ENCODE results near the gene TREH.
A peak's percentile ranks its signal among the peaks of the same experiment; 100 is the strongest.

The TREH gene

DNA sequence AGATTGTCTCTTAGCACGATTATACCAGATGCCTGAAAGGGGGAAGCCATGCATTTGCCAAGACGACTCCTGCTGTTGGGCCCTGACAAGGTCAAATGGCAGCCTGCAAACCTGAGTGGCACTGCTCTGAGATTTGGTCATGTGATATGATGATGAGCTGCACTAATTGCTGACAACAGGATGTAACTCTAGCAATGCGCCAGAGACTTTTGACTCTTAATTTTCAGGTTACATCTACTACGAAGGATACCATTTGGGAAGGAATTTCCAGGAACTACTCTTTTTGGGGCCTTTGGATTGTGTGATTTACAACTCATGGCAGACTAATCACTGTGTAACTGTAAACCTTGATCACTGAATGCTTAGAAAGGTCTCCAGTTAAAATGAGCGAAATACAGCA, 13.1 kb downstream of the TREH start:
- H3K9ac ChIP-seq = no peak overlapping the region
- TF ChIP-seq Cebpa-rat (IDR thresholded peaks at IDR 0.05) = no peak

DNA sequence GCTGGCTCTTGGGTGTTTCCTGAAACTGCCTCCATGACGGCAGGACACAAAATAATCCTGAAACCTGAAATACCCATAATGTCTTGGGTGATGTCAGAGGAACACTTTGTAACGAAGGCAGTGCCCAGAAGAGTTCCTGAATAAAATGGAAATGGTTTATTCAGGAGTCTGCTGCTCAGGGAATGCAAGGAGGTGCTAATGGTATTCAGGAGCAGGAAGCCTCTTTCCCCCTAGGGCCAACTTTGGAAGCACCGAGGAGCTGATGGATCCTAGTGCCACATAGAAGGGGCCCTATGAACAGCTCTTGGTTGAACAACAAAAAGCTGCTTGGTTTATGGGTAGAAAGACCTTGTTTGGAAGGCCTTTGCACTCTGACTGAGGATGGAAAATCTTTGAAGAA, 15.5 kb downstream of the TREH start:
- no peaks in the 10 kb centered on the region for H3K36me3 ChIP-seq
- no peaks in the 10 kb centered on the region for H3K9me3 ChIP-seq
- no peak for TF ChIP-seq Cebpa-rat (IDR thresholded peaks at IDR 0.05)

More for the DNA sequence above, 13.1 kb downstream of the TREH start:
- no peaks in the 10 kb centered on the region for H3K9me3 ChIP-seq
- H3K4me2 ChIP-seq = no peak overlapping the region
- H3K27me3 ChIP-seq = no peaks in the 10 kb centered on the region
- no peaks in the 10 kb centered on the region for H4K20me1 ChIP-seq
- no peak overlapping the region for H3K27ac ChIP-seq
- no peak overlapping the region for H3K4me3 ChIP-seq
- no peaks in the 10 kb centered on the region for H3K36me3 ChIP-seq
- no peaks in the 10 kb centered on the region for H3K4me1 ChIP-seq

DNA sequence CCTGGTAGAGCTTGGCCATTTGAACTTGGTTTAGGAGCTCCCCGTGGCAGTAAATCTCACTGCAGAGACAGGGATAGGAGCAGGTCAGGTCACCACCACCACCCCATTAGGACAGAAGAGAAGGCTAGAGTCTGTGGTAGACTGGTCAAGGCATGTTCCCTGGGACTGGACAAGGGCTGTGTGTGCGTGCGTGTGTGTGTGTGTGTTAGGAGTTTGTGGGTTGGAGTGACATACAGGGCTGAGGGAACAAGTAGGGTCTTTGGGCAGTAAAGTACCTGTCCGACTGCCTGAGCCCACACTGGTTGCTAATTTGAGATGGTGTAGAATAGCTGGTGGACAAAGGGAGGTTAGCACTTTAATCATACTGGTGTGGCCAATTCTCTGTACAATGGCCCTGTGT, 16.1 kb downstream of the TREH start:
- TF ChIP-seq Cebpa-rat (IDR thresholded peaks at IDR 0.05) = no peak
- Histone ChIP-seq H3K4me1 (peaks cover 17% of the 10 kb centered on the region), H3K36me3 (no peaks in the 10 kb centered on the region), H3K27me3 (no peaks in the 10 kb centered on the region), H3K9ac (no peak overlapping the region), H3K4me3 (no peak overlapping the region), H4K20me1 (no peaks in the 10 kb centered on the region), H3K4me2 (no peak overlapping the region), H3K27ac (no peak overlapping the region), H3K9me3 (no peaks in the 10 kb centered on the region)

More for the DNA sequence above, 15.5 kb downstream of the TREH start:
- Histone ChIP-seq H3K9ac (no peak overlapping the region), H4K20me1 (no peaks in the 10 kb centered on the region), H3K4me1 (peaks cover 11% of the 10 kb centered on the region), H3K4me2 (no peak overlapping the region), H3K27me3 (no peaks in the 10 kb centered on the region), H3K4me3 (no peak overlapping the region), H3K27ac (no peak overlapping the region)

DNA sequence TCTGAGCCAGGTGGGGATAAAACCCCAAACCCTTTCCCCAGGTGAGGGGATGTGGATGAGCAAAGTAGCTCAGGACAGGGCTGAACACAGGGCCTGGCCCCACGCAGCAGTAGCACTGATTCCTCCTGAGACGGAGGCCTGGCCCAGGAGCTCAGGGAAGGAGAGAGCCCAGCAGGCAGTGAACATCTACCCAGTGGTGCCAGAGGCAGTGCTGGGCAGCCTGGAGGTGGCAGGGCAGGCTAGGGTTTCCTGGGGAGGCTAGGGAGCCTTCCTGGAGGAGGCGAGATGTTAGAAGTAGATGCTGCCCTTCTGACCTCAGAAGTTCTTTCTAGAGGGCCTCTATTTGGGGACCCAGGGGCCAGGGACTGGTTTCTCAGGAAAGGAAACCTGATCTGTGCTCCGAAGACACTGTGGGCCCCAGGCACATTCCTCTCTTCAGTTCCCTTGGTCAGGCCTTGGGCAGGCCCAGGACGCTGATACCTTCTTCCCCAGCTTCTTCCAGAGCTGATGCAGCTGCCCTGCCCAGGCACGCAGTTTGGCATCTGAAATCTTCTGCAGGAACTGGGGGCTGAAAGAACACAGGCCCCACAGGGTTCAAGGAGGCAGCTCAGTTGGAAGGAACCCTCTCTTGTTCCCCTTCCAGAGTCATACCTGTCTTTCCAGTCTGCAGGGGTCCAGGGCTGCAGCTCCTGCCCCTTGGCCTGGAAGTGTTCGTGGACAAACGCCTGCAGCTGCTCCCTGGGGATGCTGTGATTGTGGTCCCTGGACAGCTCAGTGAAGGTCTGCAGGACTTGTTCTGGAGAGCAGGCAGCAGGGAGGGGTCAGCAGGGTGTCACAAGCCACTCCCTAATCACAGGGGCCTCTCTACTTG, 16.8 kb downstream of the TREH start:
- no peak for TF ChIP-seq Cebpa-rat (IDR thresholded peaks at IDR 0.05)

DNA sequence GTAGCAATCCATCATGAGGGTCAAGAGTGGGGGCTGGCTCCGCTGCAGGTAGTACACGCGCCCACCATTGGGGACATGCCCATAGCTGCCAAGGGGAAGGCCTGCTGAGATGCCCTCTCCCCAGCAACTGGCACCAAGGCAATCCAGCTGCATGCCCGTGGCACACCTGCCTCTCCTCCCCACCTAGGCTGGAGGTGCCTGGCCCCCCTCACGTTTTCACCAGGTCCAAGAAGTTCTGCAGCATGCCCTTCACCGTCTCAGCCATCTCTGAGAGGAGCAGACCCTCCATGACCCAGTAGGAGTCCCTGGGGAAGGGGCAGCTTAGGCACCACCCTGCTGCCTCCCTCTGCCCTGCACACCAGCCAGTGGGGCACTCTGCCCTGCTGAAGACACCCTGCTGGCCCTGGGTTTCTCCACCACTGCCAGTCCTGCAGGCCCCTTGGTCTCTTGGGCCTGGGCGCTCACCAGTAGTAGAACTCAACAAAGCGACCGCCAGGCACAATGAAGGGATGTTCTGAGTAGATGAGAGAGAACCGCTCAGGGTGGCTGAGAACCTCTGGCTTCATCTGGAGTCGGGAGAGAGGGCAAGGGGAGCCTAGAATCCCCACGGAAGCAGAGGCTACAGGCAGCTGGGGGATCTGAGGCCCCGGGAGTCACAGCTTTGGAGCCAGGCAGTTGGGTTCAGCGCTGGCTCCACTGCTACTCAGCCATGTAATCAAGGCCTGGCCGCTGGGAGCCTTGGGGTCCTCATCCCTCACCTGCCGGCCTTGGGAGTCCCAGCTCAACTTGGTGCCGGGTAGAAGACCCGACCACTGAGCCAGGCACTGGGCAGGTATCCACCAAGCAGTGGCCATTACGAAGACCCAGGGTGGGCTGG, 17.8 kb downstream of the TREH start:
- H3K9me3 ChIP-seq = no peaks in the 10 kb centered on the region
- no peaks in the 10 kb centered on the region for H3K36me3 ChIP-seq
- H4K20me1 ChIP-seq = no peaks in the 10 kb centered on the region
- no peak overlapping the region for H3K9ac ChIP-seq
- no peak overlapping the region for H3K4me2 ChIP-seq
- no peak overlapping the region for H3K4me3 ChIP-seq
- no peaks in the 10 kb centered on the region for H3K27me3 ChIP-seq
- TF ChIP-seq Cebpa-rat (IDR thresholded peaks at IDR 0.05) = no peak
- peaks cover 21% of the 10 kb centered on the region for H3K4me1 ChIP-seq
- no peak overlapping the region for H3K27ac ChIP-seq

More for the DNA sequence above, 16.8 kb downstream of the TREH start:
- Histone ChIP-seq H3K4me1 (peaks cover 21% of the 10 kb centered on the region), H3K9me3 (no peaks in the 10 kb centered on the region), H3K27ac (no peak overlapping the region), H4K20me1 (no peaks in the 10 kb centered on the region), H3K27me3 (no peaks in the 10 kb centered on the region), H3K4me2 (no peak overlapping the region), H3K4me3 (no peak overlapping the region), H3K9ac (no peak overlapping the region), H3K36me3 (no peaks in the 10 kb centered on the region)

DNA sequence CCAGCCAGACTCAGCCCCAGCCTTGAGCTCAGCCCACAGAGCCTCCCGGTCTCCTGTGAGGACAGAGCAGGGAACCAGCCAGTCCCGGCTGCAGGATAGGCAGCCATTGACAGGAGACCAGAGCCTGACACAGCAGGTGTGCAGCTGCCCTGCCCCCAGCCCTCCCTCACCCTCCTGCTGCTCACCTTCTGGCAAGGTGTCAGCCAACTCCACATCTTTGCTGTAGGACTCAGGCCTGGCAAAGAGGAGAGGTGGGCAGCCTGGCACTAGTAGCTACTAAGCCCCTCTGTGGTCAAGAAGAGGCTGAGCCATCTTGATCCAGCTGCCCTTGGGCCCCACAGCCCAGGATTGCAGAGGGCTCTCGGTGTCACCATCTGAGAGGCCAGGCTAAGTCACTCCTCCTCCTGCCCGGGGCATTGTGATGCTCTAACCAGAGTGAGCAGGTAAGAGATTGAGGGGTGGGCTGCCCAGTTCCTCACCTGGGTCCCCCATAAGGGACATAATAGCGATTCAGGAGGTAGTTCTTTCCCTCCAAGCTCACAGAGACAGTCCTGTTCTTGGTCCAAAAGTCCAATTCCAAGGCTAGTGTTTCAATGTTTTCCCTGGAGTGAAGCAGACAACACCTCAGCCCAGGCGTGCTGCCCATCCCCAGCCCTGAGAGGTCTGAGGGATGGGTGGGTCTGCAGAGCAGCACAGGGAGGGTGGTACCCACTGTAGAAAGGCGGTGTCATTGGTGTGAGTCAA, 18.6 kb downstream of the TREH start:
- Histone ChIP-seq H3K4me3 (no peak overlapping the region), H3K27ac (no peak overlapping the region), H3K9ac (no peak overlapping the region), H3K4me1 (peaks cover 21% of the 10 kb centered on the region), H3K27me3 (no peaks in the 10 kb centered on the region), H4K20me1 (no peaks in the 10 kb centered on the region), H3K36me3 (no peaks in the 10 kb centered on the region), H3K9me3 (no peaks in the 10 kb centered on the region), H3K4me2 (no peak overlapping the region)
- no peak for TF ChIP-seq Cebpa-rat (IDR thresholded peaks at IDR 0.05)

DNA sequence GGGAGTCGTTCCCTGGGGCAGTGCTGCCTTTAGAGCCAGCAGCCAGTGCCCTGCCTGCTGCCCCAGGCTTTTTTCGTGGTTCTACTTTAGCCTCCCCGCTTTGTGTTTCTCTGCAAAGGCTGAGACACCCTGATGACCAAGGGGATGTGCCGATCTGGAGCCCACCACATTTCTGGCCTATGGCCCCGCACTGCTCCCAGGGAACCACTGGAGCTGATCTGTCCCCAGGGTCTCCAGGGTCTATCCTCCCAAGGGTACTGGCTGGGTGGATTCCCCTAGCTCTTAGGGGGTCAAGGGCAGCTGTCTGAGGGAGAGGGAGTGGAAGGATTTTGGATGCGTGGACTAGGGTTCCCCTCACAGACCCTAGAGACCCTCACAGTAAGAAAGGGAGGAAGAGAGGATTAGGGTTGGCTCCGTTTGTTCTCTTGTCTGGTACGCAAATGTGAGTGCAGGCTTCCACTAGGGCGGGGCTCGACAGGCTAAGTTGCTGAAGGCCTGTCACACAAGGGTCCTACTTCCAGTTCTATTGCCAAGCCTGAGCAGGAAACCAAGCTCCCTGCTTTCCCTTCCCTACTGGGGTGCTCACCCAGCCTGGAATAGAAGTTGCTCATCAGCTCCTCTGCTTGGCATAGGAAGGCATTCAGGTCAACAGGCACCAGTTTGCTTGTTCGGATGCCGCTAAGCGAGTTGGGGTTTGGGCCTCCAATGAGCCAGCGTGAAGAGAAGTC, 19.3 kb downstream of the TREH start:
- H3K27me3 ChIP-seq = no peaks in the 10 kb centered on the region
- no peak for TF ChIP-seq Cebpa-rat (IDR thresholded peaks at IDR 0.05)
- no peaks in the 10 kb centered on the region for H3K36me3 ChIP-seq
- H3K27ac ChIP-seq = no peak overlapping the region
- H3K4me2 ChIP-seq = peak overlapping the region; percentile 70; the same call in 1 of the 2 replicates
- H3K4me1 ChIP-seq = peaks cover 21% of the 10 kb centered on the region
- no peak overlapping the region for H3K4me3 ChIP-seq
- no peaks in the 10 kb centered on the region for H3K9me3 ChIP-seq
- no peak overlapping the region for H3K9ac ChIP-seq
- H4K20me1 ChIP-seq = no peaks in the 10 kb centered on the region

DNA sequence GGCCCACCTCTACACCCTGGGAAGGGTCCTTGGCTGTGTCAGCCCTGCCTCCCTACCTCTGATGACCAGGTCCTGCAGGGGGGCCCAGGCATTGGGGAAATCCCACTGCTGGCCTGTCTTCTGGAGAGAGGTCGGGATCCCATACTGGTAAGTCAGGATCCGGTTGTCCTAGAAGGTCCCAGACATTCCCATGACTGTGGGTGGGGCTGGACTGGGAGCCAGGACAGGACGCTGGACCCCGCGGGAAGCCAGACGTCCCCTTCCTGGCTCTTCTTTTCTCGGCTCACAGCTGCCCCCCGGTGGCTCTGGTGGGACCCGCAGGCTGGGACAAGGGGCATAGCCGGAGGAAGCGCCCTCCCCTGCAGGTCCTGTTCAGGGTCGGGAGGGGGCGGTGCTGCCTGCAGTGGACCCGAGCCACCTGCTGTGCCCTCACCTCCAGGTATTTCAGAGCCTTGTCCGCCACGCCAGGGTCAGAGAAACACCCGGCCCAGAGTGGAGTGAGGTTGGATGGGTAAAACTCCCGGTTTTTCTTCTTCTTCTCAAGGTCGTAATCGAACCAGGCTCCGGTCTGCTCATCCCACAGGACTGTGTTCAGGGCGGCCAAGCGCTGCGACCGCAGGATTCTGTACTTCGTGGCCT, 20.0 kb downstream of the TREH start:
- no peak overlapping the region for H3K9ac ChIP-seq

More for the DNA sequence above, 20.0 kb downstream of the TREH start:
- H3K4me3 ChIP-seq = no peak overlapping the region
- no peaks in the 10 kb centered on the region for H3K9me3 ChIP-seq
- peaks cover 21% of the 10 kb centered on the region for H3K4me1 ChIP-seq
- H3K27ac ChIP-seq = 0 out of 2 replicates have a peak overlapping the region, but pooled peaks have one; percentile 15
- H3K36me3 ChIP-seq = no peaks in the 10 kb centered on the region
- H3K4me2 ChIP-seq = peak overlapping the region; percentile 70
- H4K20me1 ChIP-seq = no peaks in the 10 kb centered on the region
- H3K27me3 ChIP-seq = no peaks in the 10 kb centered on the region
- no peak for TF ChIP-seq Cebpa-rat (IDR thresholded peaks at IDR 0.05)

All from BLaER1 (cell line).